GM19351 (cell line): ENCODE data around the gene ANKRD13B.
"Not testable (repeated sequence)": the region's sequence is repeated elsewhere in the genome, so short reads cannot be mapped to it uniquely, and the experiment has no call there.

Source experiments
- ATAC-seq: cut with Tn5 transposase; IDR thresholded peaks from one replicate; pipeline ENCODE4 v1.9.1; 2021; ENCODE audit warnings: mild to moderate bottlenecking, moderate library complexity; ENCODE audit not compliant: unreplicated experiment

Gene ANKRD13B

GRCh38 chr17:29640981-29641642, 48.2 kb downstream of the ANKRD13B start:
- ATAC-seq = no peak

GRCh38 chr17:29642171-29642611, 49.3 kb downstream of the ANKRD13B start:
- no peak for ATAC-seq

- no peak for ATAC-seq
Measured at GRCh38 chr17:29643817-29644160, 50.9 kb downstream of the ANKRD13B start.

- no peak for ATAC-seq
Measured at GRCh38 chr17:29645515-29646051, 52.7 kb downstream of the ANKRD13B start.

GRCh38 chr17:29648005-29648404, 55.1 kb downstream of the ANKRD13B start:
- no peak for ATAC-seq

GRCh38 chr17:29649359-29649758, 56.4 kb downstream of the ANKRD13B start:
- ATAC-seq = no peak

GRCh38 chr17:29650396-29650795, 57.5 kb downstream of the ANKRD13B start:
- ATAC-seq = no peak

GRCh38 chr17:29651913-29652312, 59.0 kb downstream of the ANKRD13B start:
- not testable (repeated sequence) for ATAC-seq

- ATAC-seq = no peak
Measured at GRCh38 chr17:29652976-29653375, 60.0 kb downstream of the ANKRD13B start.

GRCh38 chr17:29653995-29654714, 61.2 kb downstream of the ANKRD13B start:
- no peak for ATAC-seq

GRCh38 chr17:29655323-29655722, 62.4 kb downstream of the ANKRD13B start:
- no peak for ATAC-seq

GRCh38 chr17:29659155-29659554, 66.2 kb downstream of the ANKRD13B start:
- no peak for ATAC-seq

GRCh38 chr17:29661213-29661612, 68.3 kb downstream of the ANKRD13B start:
- ATAC-seq = no peak

- no peak for ATAC-seq
Measured at GRCh38 chr17:29663155-29663554, 70.2 kb downstream of the ANKRD13B start.
